ENCODE results near the gene COLQ.
"Not testable (repeated sequence)": the region's sequence is repeated elsewhere in the genome, so short reads cannot be mapped to it uniquely, and the experiment has no call there.

The COLQ gene

GRCh38 chr3:15490158-15490557, 31.3 kb downstream of the COLQ start:
- no peak for DNase-seq

DNA sequence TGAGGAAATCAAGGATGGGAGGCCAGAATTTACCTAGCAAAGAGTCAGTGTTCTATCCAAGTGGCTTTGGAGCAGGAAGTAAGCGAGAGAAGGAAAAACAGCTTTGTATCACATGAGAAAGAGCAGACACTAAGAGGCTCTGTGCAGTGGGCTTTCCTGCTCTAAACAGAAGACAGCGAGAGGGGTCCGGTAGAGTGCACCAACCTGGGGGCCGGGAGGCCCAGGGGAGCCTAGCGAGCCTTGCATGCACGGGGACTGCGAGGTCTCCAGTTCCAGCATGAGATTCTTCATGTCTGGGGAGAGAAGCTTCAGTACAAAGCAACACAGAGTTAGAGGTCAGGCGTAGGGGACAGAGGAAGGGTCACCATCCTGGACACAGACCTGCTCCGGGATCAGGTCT, 33.5 kb downstream of the COLQ start:
- DNase-seq: no peak

- DNase-seq: no peak
These were observed 34.5 kb downstream of the COLQ start for GRCh38 chr3:15486979-15487378.

DNA sequence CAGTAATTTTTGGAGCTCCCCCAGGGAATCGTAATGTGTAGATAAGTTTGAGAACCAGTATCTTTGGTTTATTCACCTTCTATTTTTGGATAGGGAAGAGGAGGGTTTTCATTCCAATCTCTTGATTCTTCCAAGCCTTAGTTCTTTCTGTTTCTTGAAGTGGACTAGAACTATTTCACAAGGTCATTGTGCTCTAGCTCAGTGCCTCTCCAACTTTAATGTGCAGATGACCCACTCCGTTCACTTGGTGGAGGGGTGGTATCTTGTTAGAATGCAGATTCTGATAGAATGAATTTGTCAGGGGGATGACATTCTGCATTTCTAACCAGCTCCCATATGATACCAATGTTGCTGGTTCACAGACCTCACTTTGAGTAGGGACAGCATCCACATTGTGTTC, 35.5 kb downstream of the COLQ start:
- no peak for DNase-seq

- not testable (repeated sequence) for DNase-seq
These were observed 37.0 kb downstream of the COLQ start for GRCh38 chr3:15484551-15484950.

DNA sequence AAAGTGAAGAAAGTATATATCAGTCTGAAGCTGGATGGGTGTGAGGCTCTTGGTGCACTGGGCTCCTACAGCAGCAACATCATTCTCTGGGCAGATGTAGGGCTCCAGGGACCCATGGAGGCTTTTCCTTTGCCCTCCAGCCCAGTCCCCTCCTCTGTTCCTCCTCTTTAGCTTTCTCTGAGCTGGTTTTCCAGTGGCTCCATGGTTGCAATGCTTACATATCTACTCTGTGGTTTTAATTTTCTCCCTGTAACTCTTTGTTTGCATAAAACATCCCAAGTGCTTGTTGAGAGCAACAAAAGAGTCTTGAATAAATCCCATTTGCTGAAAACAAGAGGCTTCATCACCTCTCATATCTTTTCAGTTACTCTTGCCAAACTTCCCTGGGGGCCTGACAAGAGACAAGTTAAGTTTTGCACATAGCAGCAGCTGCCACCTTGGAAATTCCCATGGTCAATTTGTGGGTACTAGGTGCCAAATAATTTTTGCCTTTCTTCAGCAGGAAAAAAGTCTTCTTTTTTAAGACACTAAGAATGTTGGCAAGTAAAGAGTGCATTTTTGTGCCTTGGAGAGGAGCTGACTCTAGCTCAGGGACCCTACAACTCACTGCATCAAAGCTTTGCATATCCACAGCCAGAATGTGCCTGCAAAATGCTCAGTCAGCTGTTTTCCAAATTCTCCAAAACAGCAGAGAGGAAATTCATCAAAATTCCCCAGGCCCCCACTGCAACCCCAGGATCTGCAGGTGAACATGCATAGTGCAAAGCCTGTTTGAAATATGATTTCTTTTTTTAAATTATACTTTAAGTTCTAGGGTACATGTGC, 41.9 kb downstream of the COLQ start:
- DNase-seq: no peak

GRCh38 chr3:15478640-15478979, 42.9 kb downstream of the COLQ start:
- DNase-seq: no peak

GRCh38 chr3:15477951-15478639, 43.4 kb downstream of the COLQ start:
- no peak for DNase-seq

- DNase-seq: no peak
These were observed 45.1 kb downstream of the COLQ start for GRCh38 chr3:15476378-15476777.

DNA sequence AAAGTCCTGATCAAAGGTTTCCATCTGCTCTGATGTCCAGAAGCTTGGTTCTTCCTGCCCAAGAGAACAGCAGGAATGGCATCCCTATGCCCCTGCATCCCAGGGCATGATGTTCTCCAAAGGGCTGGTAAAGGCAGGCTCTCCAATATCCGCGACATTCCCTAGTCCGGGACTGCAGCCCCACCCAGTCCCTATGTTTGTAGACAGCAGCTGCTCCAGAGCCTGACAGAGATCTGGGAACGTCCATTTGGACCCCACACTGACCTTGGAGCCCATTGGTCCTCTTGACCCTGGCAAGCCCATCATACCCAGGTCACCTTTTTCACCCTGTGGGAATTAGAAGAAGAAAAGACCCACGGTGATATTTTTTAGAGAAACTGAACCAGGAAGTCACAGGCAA, 46.3 kb downstream of the COLQ start:
- no peak for DNase-seq

GRCh38 chr3:15471861-15472260, 49.6 kb downstream of the COLQ start:
- DNase-seq: no peak

GRCh38 chr3:15470849-15471248, 50.7 kb downstream of the COLQ start:
- no peak for DNase-seq

- DNase-seq: no peak
These were observed 51.2 kb downstream of the COLQ start for GRCh38 chr3:15470261-15470660.

- no peak for DNase-seq
These were observed 54.0 kb downstream of the COLQ start for GRCh38 chr3:15467227-15468181.

GRCh38 chr3:15465876-15466585, 55.5 kb downstream of the COLQ start:
- DNase-seq: no peak

DNA sequence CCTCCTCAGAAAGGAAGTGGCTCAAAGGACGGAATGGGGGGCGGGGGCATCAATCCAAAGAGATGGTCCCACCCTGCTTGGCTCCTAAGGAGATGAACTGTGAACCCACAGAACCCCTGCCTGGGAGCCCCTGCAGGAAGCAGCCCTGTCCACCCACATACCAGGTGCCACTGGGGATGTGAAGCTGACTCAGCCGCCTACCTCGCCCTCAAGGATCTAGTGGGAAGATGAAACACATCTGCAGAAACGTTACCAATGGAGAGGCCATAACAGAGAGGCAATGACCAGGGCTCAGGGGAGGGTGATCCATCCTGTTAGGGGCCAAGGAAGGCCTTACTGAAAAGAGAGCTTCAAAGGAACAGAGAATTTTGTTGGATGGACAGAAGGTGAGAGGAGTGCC, 59.1 kb downstream of the COLQ start:
- DNase-seq: no peak

DNA sequence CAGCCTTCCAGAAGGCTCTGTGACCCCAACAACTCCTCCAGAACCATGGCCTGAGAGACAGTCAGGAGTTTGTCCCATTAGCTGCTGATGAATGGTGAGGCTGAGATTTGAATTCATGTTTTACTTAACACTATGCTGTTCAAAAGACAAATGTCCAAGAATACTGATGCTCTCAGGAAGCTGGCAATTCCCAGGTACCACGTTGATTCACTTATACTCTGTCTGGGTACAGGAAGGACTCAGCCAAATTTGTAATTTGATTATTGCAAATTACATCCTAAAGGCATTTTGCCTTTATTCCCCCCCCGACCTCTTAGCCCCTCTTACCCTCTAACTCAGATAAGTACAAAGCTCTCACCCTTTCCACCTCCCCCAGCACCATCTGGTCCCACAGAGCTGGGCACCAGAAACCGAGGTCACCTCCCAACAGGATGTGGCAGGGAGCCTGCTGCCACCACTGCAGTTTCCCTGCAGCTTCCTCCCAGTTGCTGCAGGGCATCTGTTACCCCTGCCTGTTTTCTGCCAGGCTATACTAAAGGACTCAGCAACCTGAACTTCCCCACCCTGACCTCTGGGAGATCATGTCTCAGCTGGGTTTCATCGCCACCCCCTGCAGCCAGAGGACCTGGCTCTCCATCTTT, 60.5 kb downstream of the COLQ start:
- no peak for DNase-seq

DNA sequence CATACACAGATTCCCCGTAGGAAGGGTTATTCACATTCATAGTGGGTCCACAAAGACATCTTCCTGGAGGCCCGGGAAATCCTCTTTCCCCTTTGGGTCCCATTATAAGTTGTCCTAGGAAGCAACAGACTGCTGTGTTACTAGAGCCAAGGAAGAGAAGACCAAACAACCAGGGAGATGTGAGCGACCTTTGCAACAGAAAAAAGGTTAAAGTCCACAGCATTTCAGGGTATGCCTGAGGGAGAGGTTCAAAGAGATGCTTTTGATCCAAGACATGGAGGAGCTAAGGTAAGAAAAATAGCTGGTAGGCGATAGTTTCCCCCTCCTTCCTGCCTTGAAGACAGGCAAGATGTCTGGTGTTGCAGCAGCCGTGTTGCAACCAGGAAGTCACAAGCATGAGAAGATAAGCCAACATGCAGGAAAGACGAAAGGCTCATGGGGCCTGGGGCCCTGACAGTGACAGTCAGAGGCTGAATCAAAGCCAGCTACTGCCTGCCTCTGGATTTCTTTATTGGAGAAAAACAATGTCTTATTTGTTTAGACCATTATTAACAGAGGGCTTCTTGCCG, 63.2 kb downstream of the COLQ start:
- no peak for DNase-seq

DNA sequence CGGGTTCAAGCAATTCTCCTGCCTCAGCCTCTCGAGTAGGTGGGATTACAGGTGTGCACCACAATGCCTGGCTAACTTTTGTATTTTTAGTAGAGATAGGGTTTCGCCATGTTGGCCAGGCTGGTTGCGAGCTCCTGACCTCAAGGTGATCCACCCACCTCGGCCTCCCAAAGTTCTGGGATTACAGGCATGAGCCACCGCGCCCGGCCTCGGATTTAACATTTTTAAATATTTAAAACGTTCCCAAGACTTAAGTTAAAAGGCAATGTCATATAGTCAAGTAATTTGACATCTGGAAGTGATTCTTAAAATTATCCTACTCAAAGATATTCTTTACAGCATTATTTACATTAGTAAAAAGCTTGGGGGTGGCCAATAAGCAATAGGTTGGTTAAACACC, 64.6 kb downstream of the COLQ start:
- DNase-seq: not testable (repeated sequence)

GRCh38 chr3:15456321-15456720, 65.2 kb downstream of the COLQ start:
- no peak for DNase-seq

- no peak for DNase-seq
These were observed 65.8 kb downstream of the COLQ start for GRCh38 chr3:15455756-15456155.

DNA sequence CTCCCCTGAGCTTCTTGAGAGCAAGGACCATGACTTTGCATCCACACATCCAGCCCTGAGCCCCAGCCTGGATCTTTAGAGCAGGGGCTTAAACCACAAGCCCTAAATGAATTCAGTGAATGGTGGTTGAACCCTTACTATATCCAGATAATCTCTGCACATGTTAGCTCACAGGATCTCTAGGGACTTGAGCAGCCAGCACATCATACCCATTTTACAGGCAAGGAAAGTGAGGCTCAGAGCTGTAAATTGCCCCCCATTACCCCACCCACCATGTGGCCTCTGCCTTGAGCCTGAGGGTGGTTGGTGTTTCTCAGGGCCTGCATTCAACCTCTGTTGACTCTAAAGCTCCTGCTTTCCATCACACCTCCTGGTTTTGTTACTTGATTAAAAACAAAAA, 66.5 kb downstream of the COLQ start:
- DNase-seq: no peak

Measured in fibroblast of skin of back (primary cell).